DND-41 (cell line): ENCODE data around the gene CCL23.

Experiments used
- ATAC-seq: fragments of 200-7000 bp; cut with Tn5 transposase; 3 replicates; pipeline ENCODE4 v1.9.1; 2021; ENCODE audit warnings: low read depth; ENCODE audit not compliant: insufficient read depth
- DNase-seq: peaks from one replicate; pipeline ENCODE4 v3.0.0-alpha.2; 2020
- H2AFZ ChIP-seq: 2 replicates; pipeline ENCODE4 v1.6.0; 2012; ENCODE audit warnings: low read depth, low read length
- H3K27ac ChIP-seq: 2 replicates; pipeline ENCODE4 v1.5.1; 2012; ENCODE audit warnings: low read length, inconsistent platforms
- H3K27me3 ChIP-seq: fragments of 200-600 bp; sonication (generic); 2 replicates; pipeline ENCODE4 v1.6.0; 2012; ENCODE audit warnings: low read length, mild to moderate bottlenecking, inconsistent platforms; ENCODE audit not compliant: insufficient read depth, poor library complexity
- H3K36me3 ChIP-seq: 2 replicates; pipeline ENCODE4 v1.5.1; 2012; ENCODE audit warnings: low read length, inconsistent platforms; ENCODE audit not compliant: insufficient read depth
- H3K4me1 ChIP-seq: 2 replicates; pipeline ENCODE4 v1.5.1; 2012; ENCODE audit warnings: mild to moderate bottlenecking, low read length; ENCODE audit not compliant: insufficient read depth
- H3K4me2 ChIP-seq: 2 replicates; pipeline ENCODE4 v1.6.0; 2012; ENCODE audit warnings: mild to moderate bottlenecking, moderate library complexity, low read length, inconsistent platforms; ENCODE audit not compliant: insufficient read depth
- H3K4me3 ChIP-seq, 2 experiments: fragments of 200-600 bp in 1 of 2; shearing (Covaris generic) in 1 of 2; 2 replicates each; pipeline ENCODE4 v1.5.1; 2012 to 2016; ENCODE audit warnings: inconsistent platforms in 2 of 2, low read length in 2 of 2, mild to moderate bottlenecking in 2 of 2, low read depth in 1 of 2, moderate library complexity in 1 of 2
- H3K79me2 ChIP-seq: 2 replicates; pipeline ENCODE4 v1.6.0; 2012; ENCODE audit warnings: low read length, inconsistent platforms; ENCODE audit not compliant: insufficient read depth
- H3K9ac ChIP-seq: 2 replicates; pipeline ENCODE4 v1.6.0; 2012; ENCODE audit warnings: low read depth, mild to moderate bottlenecking, inconsistent platforms, low read length, moderate library complexity
- H3K9me3 ChIP-seq: 2 replicates; pipeline ENCODE4 v1.5.1; 2012; ENCODE audit warnings: low read length, moderate library complexity, mild to moderate bottlenecking, inconsistent platforms; ENCODE audit not compliant: insufficient read depth, severe bottlenecking
- H4K20me1 ChIP-seq: 2 replicates; pipeline ENCODE4 v1.6.0; 2012; ENCODE audit warnings: low read length; ENCODE audit not compliant: insufficient read depth
- EZH2 ChIP-seq: IDR thresholded peaks from 3 replicates; pipeline ENCODE4 v1.6.1; 2012; ENCODE audit warnings: borderline replicate concordance, low read depth, mild to moderate bottlenecking, moderate library complexity, low read length, inconsistent platforms; ENCODE audit not compliant: severe bottlenecking
- TF ChIP-seq, protein P1 (sequence below): IDR thresholded peaks from 2 replicates; pipeline ENCODE4 v1.5.1; 2012; ENCODE audit warnings: borderline replicate concordance, low read length, moderate library complexity, mild to moderate bottlenecking; ENCODE audit not compliant: poor library complexity, severe bottlenecking; ENCODE audit errors: extremely low read depth

Gene CCL23

DNA sequence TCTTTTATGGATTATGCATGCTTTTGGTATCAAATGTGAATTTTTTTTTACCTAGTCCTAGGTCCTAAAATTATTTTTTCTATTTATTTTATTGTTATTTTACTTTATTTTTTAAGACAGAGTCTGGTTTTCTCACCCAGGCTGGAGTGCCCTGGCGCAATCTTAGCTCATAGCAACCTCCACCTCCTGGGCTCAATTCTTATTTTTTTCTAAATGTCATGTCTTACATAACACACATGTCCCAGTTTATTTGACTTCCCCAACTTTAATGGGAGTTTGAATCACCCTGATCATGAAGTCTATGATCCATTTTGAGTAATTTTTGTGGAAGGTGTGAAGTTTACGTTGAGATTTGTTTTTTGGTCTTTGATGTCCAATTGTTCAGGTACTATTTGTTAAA lies 43.0 kb upstream of the CCL23 start:
- no peak for DNase-seq
- H4K20me1 ChIP-seq, result no peaks in the 10 kb centered on the region
- ATAC-seq, result no peak
- no peaks in the 10 kb centered on the region for H3K4me1 ChIP-seq
- H3K4me3 ChIP-seq, result no peak overlapping the region
- H3K27me3 ChIP-seq, result no peaks in the 10 kb centered on the region
- no peak overlapping the region for H3K27ac ChIP-seq
- no peaks in the 10 kb centered on the region for H3K79me2 ChIP-seq
- H3K36me3 ChIP-seq, result no peaks in the 10 kb centered on the region
- no peak overlapping the region for H2AFZ ChIP-seq
- no peaks in the 10 kb centered on the region for H3K9me3 ChIP-seq
- TF ChIP-seq EZH2, result no peak
- TF ChIP-seq, protein P1, sequence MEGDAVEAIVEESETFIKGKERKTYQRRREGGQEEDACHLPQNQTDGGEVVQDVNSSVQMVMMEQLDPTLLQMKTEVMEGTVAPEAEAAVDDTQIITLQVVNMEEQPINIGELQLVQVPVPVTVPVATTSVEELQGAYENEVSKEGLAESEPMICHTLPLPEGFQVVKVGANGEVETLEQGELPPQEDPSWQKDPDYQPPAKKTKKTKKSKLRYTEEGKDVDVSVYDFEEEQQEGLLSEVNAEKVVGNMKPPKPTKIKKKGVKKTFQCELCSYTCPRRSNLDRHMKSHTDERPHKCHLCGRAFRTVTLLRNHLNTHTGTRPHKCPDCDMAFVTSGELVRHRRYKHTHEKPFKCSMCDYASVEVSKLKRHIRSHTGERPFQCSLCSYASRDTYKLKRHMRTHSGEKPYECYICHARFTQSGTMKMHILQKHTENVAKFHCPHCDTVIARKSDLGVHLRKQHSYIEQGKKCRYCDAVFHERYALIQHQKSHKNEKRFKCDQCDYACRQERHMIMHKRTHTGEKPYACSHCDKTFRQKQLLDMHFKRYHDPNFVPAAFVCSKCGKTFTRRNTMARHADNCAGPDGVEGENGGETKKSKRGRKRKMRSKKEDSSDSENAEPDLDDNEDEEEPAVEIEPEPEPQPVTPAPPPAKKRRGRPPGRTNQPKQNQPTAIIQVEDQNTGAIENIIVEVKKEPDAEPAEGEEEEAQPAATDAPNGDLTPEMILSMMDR, result no peak
- no peak overlapping the region for H3K9ac ChIP-seq
- H3K4me2 ChIP-seq, result no peak overlapping the region

DNA sequence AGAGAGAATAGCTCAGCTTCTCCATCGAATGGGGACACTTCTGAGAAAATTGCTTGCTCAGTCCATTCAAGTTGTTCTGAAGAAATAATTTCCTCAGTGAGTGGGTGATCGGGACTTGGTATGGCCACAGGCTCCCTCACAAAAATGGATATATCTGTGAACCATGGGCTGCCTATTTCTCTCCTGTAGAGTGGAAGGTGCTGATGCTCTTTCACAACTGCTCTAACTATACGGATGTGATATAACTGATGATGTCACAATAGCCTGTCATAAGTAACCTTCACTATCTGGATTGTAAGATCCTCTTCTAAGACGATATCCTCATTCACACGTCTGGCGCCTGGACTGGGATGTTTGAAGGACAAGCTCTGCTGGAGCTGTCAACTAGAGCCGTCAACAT lies 41.6 kb upstream of the CCL23 start:
- H3K4me3 ChIP-seq, result no peak overlapping the region
- H3K4me2 ChIP-seq, result no peak overlapping the region
- no peaks in the 10 kb centered on the region for H4K20me1 ChIP-seq
- H3K27ac ChIP-seq, result no peak overlapping the region
- TF ChIP-seq, protein P1, result no peak
- no peak for TF ChIP-seq EZH2
- H3K9ac ChIP-seq, result no peak overlapping the region
- no peaks in the 10 kb centered on the region for H3K9me3 ChIP-seq
- no peak overlapping the region for H2AFZ ChIP-seq
- ATAC-seq (no peak), DNase-seq (no peak)
- no peaks in the 10 kb centered on the region for H3K4me1 ChIP-seq
- no peaks in the 10 kb centered on the region for H3K27me3 ChIP-seq
- no peaks in the 10 kb centered on the region for H3K79me2 ChIP-seq
- H3K36me3 ChIP-seq, result no peaks in the 10 kb centered on the region

DNA sequence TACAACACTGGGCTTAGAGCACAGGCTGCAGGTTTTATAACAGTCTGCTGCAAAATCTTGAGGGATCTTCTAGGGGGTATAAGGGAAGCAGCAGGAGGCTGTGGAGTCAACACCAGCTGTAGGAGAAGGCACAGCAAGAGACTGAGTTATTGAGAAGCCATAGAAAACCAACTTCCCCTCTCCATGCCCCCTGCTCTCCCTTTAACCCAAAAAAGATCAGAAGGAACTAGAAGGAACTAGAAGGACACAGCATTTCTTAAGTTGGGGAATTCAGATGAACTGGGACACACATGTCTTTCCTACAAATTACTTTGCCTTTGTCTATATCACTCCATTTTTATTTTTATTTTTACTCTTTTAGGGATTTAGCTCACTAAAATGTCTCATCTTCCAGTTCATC lies 40.1 kb upstream of the CCL23 start:
- DNase-seq, result no peak
- TF ChIP-seq EZH2, result no peak
- TF ChIP-seq, protein P1, result no peak

DNA sequence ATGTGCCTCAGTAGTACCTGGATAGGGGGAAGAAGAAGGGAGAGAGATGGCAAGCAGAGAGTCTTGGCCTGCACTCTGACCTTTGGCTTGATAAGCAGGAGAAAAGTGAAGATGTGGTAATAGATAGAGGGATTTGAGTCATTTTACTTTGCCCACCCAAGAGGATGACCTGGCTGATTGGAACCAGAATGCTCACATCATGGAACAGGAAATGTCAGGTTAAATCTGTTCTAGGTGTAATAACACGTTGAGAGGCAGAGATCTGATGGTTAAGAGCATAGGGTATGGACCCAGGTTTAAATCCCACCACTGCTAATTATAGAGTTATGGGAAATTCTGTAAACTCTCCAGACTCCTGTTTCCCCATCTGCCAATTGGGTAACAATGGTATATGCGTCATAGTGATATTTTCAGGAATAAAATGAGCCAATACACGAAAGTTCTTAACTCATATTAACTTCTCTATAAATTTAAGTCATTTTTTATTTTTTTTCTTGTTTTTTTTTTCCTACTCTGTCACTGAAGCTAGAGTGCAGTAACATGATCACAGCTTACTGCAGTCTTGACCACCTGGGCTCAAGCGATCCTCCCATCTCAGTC lies 38.2 kb upstream of the CCL23 start:
- Histone ChIP-seq H3K9me3 (no peaks in the 10 kb centered on the region), H3K27ac (no peak overlapping the region), H3K27me3 (no peaks in the 10 kb centered on the region), H4K20me1 (no peaks in the 10 kb centered on the region), H3K4me1 (no peaks in the 10 kb centered on the region), H3K36me3 (no peaks in the 10 kb centered on the region), H2AFZ (no peak overlapping the region), H3K9ac (no peak overlapping the region), H3K4me2 (no peak overlapping the region), H3K79me2 (no peaks in the 10 kb centered on the region), H3K4me3 (no peak overlapping the region)
- DNase-seq, result no peak
- TF ChIP-seq EZH2, result no peak
- TF ChIP-seq, protein P1, result no peak
- ATAC-seq, result no peak

More for the DNA sequence above, 40.1 kb upstream of the CCL23 start:
- no peak overlapping the region for H3K27ac ChIP-seq
- ATAC-seq, result no peak
- H3K4me1 ChIP-seq, result no peaks in the 10 kb centered on the region
- no peak overlapping the region for H3K4me2 ChIP-seq
- no peaks in the 10 kb centered on the region for H3K9me3 ChIP-seq
- no peaks in the 10 kb centered on the region for H4K20me1 ChIP-seq
- H3K36me3 ChIP-seq, result no peaks in the 10 kb centered on the region
- no peak overlapping the region for H3K9ac ChIP-seq
- H2AFZ ChIP-seq, result no peak overlapping the region
- no peaks in the 10 kb centered on the region for H3K79me2 ChIP-seq
- H3K27me3 ChIP-seq, result no peaks in the 10 kb centered on the region
- no peak overlapping the region for H3K4me3 ChIP-seq
